GM12878 (cell line): Measurements from ENCODE around the gene CAMKMT. TPM values are rescaled to one million over a fixed set of nuclear protein-coding genes. Genes with fewer than 3 reads are reported as not detected.

Source experiments
- ATAC-seq: fragments of 200-7000 bp; cut with Tn5 transposase; 3 replicates; pipeline ENCODE4 v1.9.1; 2020; ENCODE audit warnings: mild to moderate bottlenecking, moderate library complexity
- BruUV-seq: library from RNA; stranded (reverse); fragments of 400-500 nt; replicated peaks from 2 replicates; lab custom pipeline; 2021; lab: Mats Ljungman, UMichigan
- CTCF ChIA-PET: fragments of 300-600 bp; sonication (Branson Sonifier 250); formaldehyde crosslinking; extraction: SDS; loops from one replicate; lab custom pipeline; 2021; ENCODE audit warnings: inconsistent platforms; lab: Yijun Ruan, JAX
- POLR2A ChIA-PET: fragments of 350-600 bp; formaldehyde crosslinking; extraction: SDS; loops from one replicate; lab custom pipeline; 2021; ENCODE audit warnings: inconsistent platforms; lab: Charles Lee
- RAD21 ChIA-PET: fragments of 300-600 bp; sonication (Branson Sonifier 250); formaldehyde crosslinking; loops from one replicate; lab custom pipeline; 2023; ENCODE audit warnings: antibody characterized with exemption; ENCODE audit not compliant: unreplicated experiment; lab: Charles Lee
- SMC1A ChIA-PET: fragments of 300-600 bp; sonication (Branson Sonifier 250); formaldehyde crosslinking; loops from one replicate; lab custom pipeline; 2023; ENCODE audit not compliant: unreplicated experiment, uncharacterized antibody; lab: Charles Lee
- DNase-seq: peaks from one replicate; pipeline ENCODE4 v3.0.0-alpha.2; 2011; ENCODE audit warnings: low read depth, low spot score
- FAIRE-seq: peaks from 3 replicates; lab custom pipeline; 2011; peaks lifted over from hg19 to GRCh38; lab: Jason Lieb, UNC
- H2AFZ ChIP-seq: 2 replicates; pipeline ENCODE4 v1.6.0; 2011; ENCODE audit warnings: low read depth, low read length, control low read depth; ENCODE audit not compliant: control insufficient read depth
- H3K27ac ChIP-seq: 2 replicates; pipeline ENCODE4 v1.5.1; 2011; ENCODE audit warnings: control low read depth; ENCODE audit not compliant: control insufficient read depth, insufficient read depth
- H3K27me3 ChIP-seq, 2 experiments: replicated peaks in 1 of 2; 2 replicates each; pipeline versions ENCODE4 v1.6.0 to v1.6.1; 2011; ENCODE audit warnings: low read length in 1 of 2; ENCODE audit not compliant: control insufficient read depth in 2 of 2, insufficient read depth in 2 of 2
- H3K36me3 ChIP-seq, 2 experiments: 2 replicates each; pipeline ENCODE4 v1.5.1; 2011; ENCODE audit warnings: low read length in 1 of 2; ENCODE audit not compliant: control insufficient read depth in 2 of 2, insufficient read depth in 2 of 2
- H3K4me1 ChIP-seq: 2 replicates; pipeline ENCODE4 v1.6.1; 2011; ENCODE audit warnings: mild to moderate bottlenecking, low read length, moderate library complexity, mixed read lengths; ENCODE audit not compliant: control insufficient read depth, insufficient read depth
- H3K4me2 ChIP-seq: 2 replicates; pipeline ENCODE4 v1.6.0; 2011; ENCODE audit warnings: control low read depth; ENCODE audit not compliant: control insufficient read depth, insufficient read depth
- H3K4me3 ChIP-seq: fragments of 200-600 bp; sonication (generic); 2 replicates; pipeline ENCODE4 v1.5.1; 2016
- H3K79me2 ChIP-seq: 2 replicates; pipeline ENCODE4 v1.6.0; 2011; ENCODE audit warnings: low read length; ENCODE audit not compliant: control insufficient read depth, insufficient read depth
- H3K9ac ChIP-seq: 2 replicates; pipeline ENCODE4 v1.8.0; 2011; ENCODE audit warnings: low read length, control low read depth, mixed read lengths; ENCODE audit not compliant: control insufficient read depth, insufficient read depth
- H3K9me3 ChIP-seq: replicated peaks from 3 replicates; pipeline ENCODE4 v1.5.1; 2011; ENCODE audit warnings: mild to moderate bottlenecking, low read length; ENCODE audit not compliant: control insufficient read depth, insufficient read depth
- H4K20me1 ChIP-seq: 2 replicates; pipeline ENCODE4 v1.6.0; 2011; ENCODE audit not compliant: control insufficient read depth, insufficient read depth
- IRF4 ChIP-seq: IDR thresholded peaks from 2 replicates; pipeline ENCODE4 v1.6.1; 2011; ENCODE audit warnings: low read depth, low read length
- RFX5 ChIP-seq: IDR thresholded peaks from 2 replicates; pipeline ENCODE4 v1.6.1; 2011; ENCODE audit warnings: low read depth, low read length, improper control_type of control experiment
- WGBS: methylation state at CpG from one replicate; pipeline ENCODE4 v1.1.6; 2016; ENCODE audit warnings: low lambda C conversion rate; ENCODE audit not compliant: insufficient replicate concordance, insufficient coverage; ENCODE audit errors: missing lambda C conversion rate; 5-methylcytosine and 5-hydroxymethylcytosine counted together
- in situ Hi-C: fragments of 300-500 bp; cut with MboI; formaldehyde crosslinking; loops from 9 replicates; pipeline ENCODE4 v1.14.3; 2018; ENCODE audit warnings: mixed read lengths
- intact Hi-C: fragments of 100-400 bp; cut with micrococcal nuclease; formaldehyde crosslinking; loops from one replicate; pipeline ENCODE4 v1.14.2; 2022; ENCODE audit not compliant: unreplicated experiment
- polyA plus RNA-seq, 11 experiments: library from polyadenylated mRNA; depleted of rRNA in 4 of 11; unstranded in 6 of 11; stranded (reverse) in 5 of 11; fragments of >200 nt; fragmentation: Nextera tagmentation in 4 of 11; fragmentation: Illumina TruSeq in 1 of 11; extraction: Ambion mirVana in 4 of 11; extraction: Trizol in 1 of 11; gene quantifications; 1 replicate in 1 of 11; 2 replicates in 10 of 11; pipeline versions ENCODE4 v1.2.1 to v1.2.3, GENCODE V29; 2011 to 2016; ENCODE audit warnings: inconsistent platforms in 2 of 11, missing spikeins in 2 of 11, low read depth in 1 of 11
- total RNA-seq, 4 experiments: library from RNA; depleted of rRNA in 3 of 4; stranded (reverse); fragments of >200 nt in 3 of 4; fragmentation: Illumina TruSeq in 1 of 4; extraction: Trizol in 1 of 4; gene quantifications; 2 replicates each; pipeline versions ENCODE4 v1.2.1 to v1.2.3, GENCODE V29; 2013 to 2021
- TF ChIP-seq, protein P1 (sequence below): fragments of 450-650 bp; formaldehyde crosslinking; IDR thresholded peaks from 2 replicates; pipeline ENCODE4 v1.4.0; 2020; ENCODE audit warnings: mild to moderate bottlenecking, moderate library complexity

Gene CAMKMT
- total and polyA plus RNA-seq, 10 of the 15 experiments (the other 5 are each of a cell fraction or from before 2014, with no cell fraction given), result 2.7 to 16.0 (median 11.8) TPM

DNA sequence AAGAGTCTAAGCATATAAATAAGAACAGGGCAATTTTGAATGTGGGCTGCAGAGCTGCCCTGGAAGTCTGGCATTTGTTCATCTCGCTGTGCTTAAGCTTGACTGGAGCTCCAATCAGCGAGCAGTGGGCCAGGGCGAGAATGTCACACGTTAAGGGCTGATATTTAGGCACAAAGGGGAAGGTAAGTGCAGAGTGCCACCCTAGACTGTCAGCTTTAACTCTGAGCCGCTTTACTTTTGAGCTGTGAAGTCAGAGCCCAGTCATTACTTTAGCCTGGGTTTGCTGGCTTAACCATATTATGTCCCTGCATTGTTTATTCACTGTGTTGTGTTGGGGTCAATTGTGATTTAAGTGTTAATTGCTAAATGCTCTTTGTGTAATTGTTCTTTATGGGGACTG is 343.6 kb downstream of the CAMKMT start:
- ChIA-PET SMC1A (interaction anchor here (1.0 to 3.1 kb wide), 8 partner anchors 9 to 251 kb away, joined by 3 to 17 read pairs (median 4); no protein-coding TSS in a partner anchor), RAD21 (interaction anchor here (1.8 kb wide), 1 partner anchor 18 kb away, joined by 3 read pairs; no protein-coding TSS in a partner anchor), CTCF (interaction anchor here (0.9 to 4.2 kb wide), 7 partner anchors 11 to 250 kb away, joined by 3 to 16 read pairs (median 5); no protein-coding TSS in a partner anchor), POLR2A (interaction anchor here (1.0 to 1.3 kb wide), 2 partner anchors 11 to 24 kb away, joined by 3 to 4 read pairs; no protein-coding TSS in a partner anchor)
- Histone ChIP-seq H4K20me1 (no peaks in the 10 kb centered on the region), H3K36me3 (no peaks in the 10 kb centered on the region), H2AFZ (no peak overlapping the region), H3K9me3 (no peaks in the 10 kb centered on the region), H3K27me3 (no peaks in the 10 kb centered on the region), H3K4me1 (peaks cover 5% of the 10 kb centered on the region; the same call in 1 of the 2 replicates), H3K4me3 (no peak overlapping the region), H3K9ac (no peak overlapping the region), H3K4me2 (no peak overlapping the region), H3K79me2 (no peaks in the 10 kb centered on the region), H3K27ac (no peak overlapping the region)
- FAIRE-seq (no peak), ATAC-seq (no peak), DNase-seq (no peak)
- intact Hi-C loops (no loop called here), in situ Hi-C loops (no loop called here)
- no TSS peak for BruUV-seq
- 94% methylated on average over 5 of the region's 5 CpGs for WGBS
- TF ChIP-seq IRF4 (no peak), RFX5 (no peak)
- TF ChIP-seq, protein P1, sequence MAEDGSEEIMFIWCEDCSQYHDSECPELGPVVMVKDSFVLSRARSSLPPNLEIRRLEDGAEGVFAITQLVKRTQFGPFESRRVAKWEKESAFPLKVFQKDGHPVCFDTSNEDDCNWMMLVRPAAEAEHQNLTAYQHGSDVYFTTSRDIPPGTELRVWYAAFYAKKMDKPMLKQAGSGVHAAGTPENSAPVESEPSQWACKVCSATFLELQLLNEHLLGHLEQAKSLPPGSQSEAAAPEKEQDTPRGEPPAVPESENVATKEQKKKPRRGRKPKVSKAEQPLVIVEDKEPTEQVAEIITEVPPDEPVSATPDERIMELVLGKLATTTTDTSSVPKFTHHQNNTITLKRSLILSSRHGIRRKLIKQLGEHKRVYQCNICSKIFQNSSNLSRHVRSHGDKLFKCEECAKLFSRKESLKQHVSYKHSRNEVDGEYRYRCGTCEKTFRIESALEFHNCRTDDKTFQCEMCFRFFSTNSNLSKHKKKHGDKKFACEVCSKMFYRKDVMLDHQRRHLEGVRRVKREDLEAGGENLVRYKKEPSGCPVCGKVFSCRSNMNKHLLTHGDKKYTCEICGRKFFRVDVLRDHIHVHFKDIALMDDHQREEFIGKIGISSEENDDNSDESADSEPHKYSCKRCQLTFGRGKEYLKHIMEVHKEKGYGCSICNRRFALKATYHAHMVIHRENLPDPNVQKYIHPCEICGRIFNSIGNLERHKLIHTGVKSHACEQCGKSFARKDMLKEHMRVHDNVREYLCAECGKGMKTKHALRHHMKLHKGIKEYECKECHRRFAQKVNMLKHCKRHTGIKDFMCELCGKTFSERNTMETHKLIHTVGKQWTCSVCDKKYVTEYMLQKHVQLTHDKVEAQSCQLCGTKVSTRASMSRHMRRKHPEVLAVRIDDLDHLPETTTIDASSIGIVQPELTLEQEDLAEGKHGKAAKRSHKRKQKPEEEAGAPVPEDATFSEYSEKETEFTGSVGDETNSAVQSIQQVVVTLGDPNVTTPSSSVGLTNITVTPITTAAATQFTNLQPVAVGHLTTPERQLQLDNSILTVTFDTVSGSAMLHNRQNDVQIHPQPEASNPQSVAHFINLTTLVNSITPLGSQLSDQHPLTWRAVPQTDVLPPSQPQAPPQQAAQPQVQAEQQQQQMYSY (CRISPR knock-in tag), result no peak
